Upper lobe of left lung (tissue), 4 donors: ENCODE measurements around the gene GAL.

Source experiments
- CTCF ChIP-seq, 6 experiments: fragments of 450-650 bp in 4 of 6; fragments of 200-600 bp in 2 of 6; sonication (generic) in 2 of 6; IDR thresholded peaks; one replicate each; pipeline ENCODE4 v1.5.1; 2016 to 2019; ENCODE audit warnings: antibody characterized with exemption in 6 of 6
- EP300 ChIP-seq, 4 donors: sonication (generic); formaldehyde crosslinking; IDR thresholded peaks; one replicate each; pipeline ENCODE4 v1.5.1; 2017; ENCODE audit warnings: antibody characterized with exemption in 4 of 4, control low read depth in 2 of 4

DNA sequence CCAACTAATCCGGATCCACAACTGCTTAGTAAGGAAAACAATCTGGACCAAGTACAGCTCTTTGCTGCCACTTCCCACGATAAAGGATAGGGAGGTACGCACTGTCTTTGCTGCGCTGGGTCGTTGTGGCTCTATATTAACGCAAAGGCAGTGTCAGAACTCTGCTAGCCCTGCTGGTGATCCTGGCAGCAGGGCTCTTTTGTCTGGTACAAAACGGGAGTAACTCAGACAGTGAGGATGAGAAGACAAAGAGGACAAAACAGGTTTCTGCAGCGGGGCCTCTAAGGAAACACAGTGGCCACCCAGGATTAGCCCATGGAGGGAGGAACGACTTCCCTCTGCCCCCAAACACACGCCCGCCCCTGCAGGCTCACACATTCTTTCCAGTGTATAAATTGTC is 26.1 kb downstream of the GAL start:
- no peak for TF ChIP-seq EP300 (IDR thresholded peaks at IDR 0.05)
- no peak for TF ChIP-seq CTCF (IDR thresholded peaks at IDR 0.05)
